ENCODE measurements around the gene TTLL13.

GRCh38 chr15:90268415-90268814, 19.1 kb downstream of the TTLL13 start:
- TF ChIP-seq CTCF (conservative IDR thresholded peaks at IDR 0.05; ENCODE audit: low read depth, low read length): no peak
- no peak for TF ChIP-seq POLR2A (IDR thresholded peaks at IDR 0.05; ENCODE audit: low read depth, low read length)
- no peak for TF ChIP-seq USF2 (IDR thresholded peaks at IDR 0.05; ENCODE audit: low read depth, low read length)
- TF ChIP-seq FOS (IDR thresholded peaks at IDR 0.05; ENCODE audit: low read depth, low read length): no peak
- TF ChIP-seq ELK1 (IDR thresholded peaks at IDR 0.05; ENCODE audit: borderline replicate concordance, low read depth, low read length): no peak
- no peak for TF ChIP-seq RAD21 (IDR thresholded peaks at IDR 0.05; ENCODE audit: low read length)
- TF ChIP-seq MXI1 (IDR thresholded peaks at IDR 0.05; ENCODE audit: borderline replicate concordance, low read depth, low read length): no peak
- TF ChIP-seq SMC3 (IDR thresholded peaks at IDR 0.05; ENCODE audit: low read depth, low read length): no peak
- no peak for TF ChIP-seq BHLHE40 (IDR thresholded peaks at IDR 0.05; ENCODE audit: low read depth, low read length)
- no peak for TF ChIP-seq RFX5 (IDR thresholded peaks at IDR 0.05; ENCODE audit: low read depth, low read length)

Measured in IMR-90 (cell line).